B cell (primary cell): ENCODE results near the gene LRP4. TPM values are rescaled to one million over a fixed set of nuclear protein-coding genes. Genes with fewer than 3 reads are reported as not detected.

ENCODE experiments used
- ATAC-seq: fragments of 200-7000 bp; cut with Tn5 transposase; one replicate; pipeline ENCODE4 v1.10.0; 2021; ENCODE audit warnings: low read depth, mild to moderate bottlenecking, moderate number of reproducible peaks, moderate library complexity
- CTCF ChIA-PET: fragments of 350-600 bp; sonication (Branson Sonifier 250); formaldehyde crosslinking; loops from one replicate; lab custom pipeline; 2021; ENCODE audit warnings: antibody characterized with exemption, inconsistent platforms; lab: Charles Lee
- POLR2A ChIA-PET: fragments of 350-600 bp; sonication (Branson Sonifier 250); formaldehyde crosslinking; loops from one replicate; lab custom pipeline; 2021; ENCODE audit warnings: antibody characterized with exemption; lab: Charles Lee
- DNase-seq: peaks from one replicate; pipeline ENCODE4 v3.0.0; 2013
- H2AFZ ChIP-seq: 2 replicates; pipeline ENCODE4 v1.6.1; 2012; ENCODE audit warnings: mild to moderate bottlenecking, low read depth, low read length; ENCODE audit not compliant: insufficient read depth, poor library complexity, severe bottlenecking
- H3K27ac ChIP-seq, 2 donors: 1 replicate in 1 of 2; 2 replicates in 1 of 2; pipeline ENCODE4 v1.5.1; 2012 to 2013; ENCODE audit warnings: low read length in 2 of 2, mild to moderate bottlenecking in 2 of 2, moderate library complexity in 1 of 2
- H3K27me3 ChIP-seq, 4 experiments: fragments of 200-600 bp in 1 of 4; sonication (generic) in 1 of 4; replicated peaks in 1 of 4; 1 replicate in 2 of 4; 2 replicates in 2 of 4; pipeline versions ENCODE4 v1.6.1 to v1.7.0; 2013 to 2016; ENCODE audit warnings: low read length in 3 of 4, mild to moderate bottlenecking in 2 of 4, mixed read lengths in 1 of 4, moderate library complexity in 1 of 4; ENCODE audit not compliant: insufficient read depth in 4 of 4, control insufficient read depth in 3 of 4; ENCODE audit errors: control extremely low read depth in 1 of 4
- H3K36me3 ChIP-seq, 2 experiments: replicated peaks in 1 of 2; 1 replicate in 1 of 2; 2 replicates in 1 of 2; pipeline versions ENCODE4 v1.6.1 to v1.7.1; 2013; ENCODE audit warnings: low read length in 1 of 2; ENCODE audit not compliant: insufficient read depth in 2 of 2, control insufficient read depth in 1 of 2; ENCODE audit errors: control extremely low read depth in 1 of 2, extremely low read depth in 1 of 2
- H3K4me1 ChIP-seq, 2 donors: fragments of 200-600 bp in 1 of 2; sonication (generic) in 1 of 2; 1 replicate in 1 of 2; 2 replicates in 1 of 2; pipeline versions ENCODE4 v1.5.1 to v1.6.1; 2013 to 2017; ENCODE audit warnings: low read length in 2 of 2; ENCODE audit not compliant: control insufficient read depth in 2 of 2, insufficient read depth in 2 of 2
- H3K4me2 ChIP-seq: replicated peaks from 2 replicates; pipeline ENCODE3; 2012; ENCODE audit warnings: mild to moderate bottlenecking, low read depth, low read length; ENCODE audit not compliant: poor library complexity, severe bottlenecking
- H3K4me3 ChIP-seq, 5 experiments: fragments of 200-600 bp in 1 of 5; sonication (generic) in 1 of 5; 1 replicate in 3 of 5; 2 replicates in 2 of 5; pipeline versions ENCODE4 v1.5.1 to v1.7.0; 2011 to 2016; ENCODE audit warnings: low read length in 4 of 5, mild to moderate bottlenecking in 4 of 5, low read depth in 2 of 5, control low read depth in 1 of 5, moderate library complexity in 1 of 5; ENCODE audit not compliant: insufficient read depth in 1 of 5; ENCODE audit errors: control extremely low read depth in 1 of 5, extremely low read depth in 1 of 5
- H3K79me2 ChIP-seq: fragments of 200-600 bp; sonication (generic); one replicate; pipeline ENCODE4 v1.6.0; 2016; ENCODE audit warnings: low read length; ENCODE audit not compliant: control insufficient read depth, insufficient read depth
- H3K9ac ChIP-seq: fragments of 200-600 bp; sonication (generic); 2 replicates; pipeline ENCODE4 v1.6.1; 2017; ENCODE audit warnings: mild to moderate bottlenecking, low read length, moderate library complexity
- H3K9me3 ChIP-seq, 3 donors: one replicate each; pipeline versions ENCODE4 v1.6.1 to v1.7.1; 2013; ENCODE audit warnings: low read length in 2 of 3; ENCODE audit not compliant: control insufficient read depth in 2 of 3, insufficient read depth in 1 of 3; ENCODE audit errors: control extremely low read depth in 1 of 3
- H4K20me1 ChIP-seq: 2 replicates; pipeline ENCODE4 v1.6.0; 2012; ENCODE audit warnings: mild to moderate bottlenecking, low read length; ENCODE audit not compliant: insufficient read depth, control insufficient read depth, poor library complexity, severe bottlenecking
- H3K27ac Mint-ChIP-seq: one replicate; pipeline ENCODE4 v1.8.0; 2021; ENCODE audit warnings: mixed read lengths
- H3K27me3 Mint-ChIP-seq: one replicate; pipeline ENCODE4 v1.8.0; 2021; ENCODE audit warnings: mixed read lengths
- H3K4me1 Mint-ChIP-seq: one replicate; pipeline ENCODE4 v1.8.0; 2021; ENCODE audit warnings: mixed read lengths
- H3K4me3 Mint-ChIP-seq: one replicate; pipeline ENCODE4 v1.8.0; 2021; ENCODE audit warnings: mixed read lengths
- H3K9me3 Mint-ChIP-seq: one replicate; pipeline ENCODE4 v1.8.0; 2022; ENCODE audit warnings: mixed read lengths; ENCODE audit not compliant: insufficient read depth
- CTCF ChIP-seq: fragments of 200-600 bp; IDR thresholded peaks from one replicate; pipeline ENCODE4 v1.8.0; 2022; ENCODE audit warnings: antibody characterized with exemption, mild to moderate bottlenecking
- EZH2 ChIP-seq: IDR thresholded peaks from 2 replicates; pipeline ENCODE4 v1.6.1; 2012; ENCODE audit warnings: borderline replicate concordance, low read depth, mild to moderate bottlenecking, moderate library complexity, low read length; ENCODE audit not compliant: insufficient read depth, poor library complexity, severe bottlenecking
- WGBS: methylation state at CpG from one replicate; pipeline ENCODE4 v1.1.5; 2013; ENCODE audit warnings: missing lambda C conversion rate; ENCODE audit not compliant: insufficient coverage; 5-methylcytosine and 5-hydroxymethylcytosine counted together
- intact Hi-C: fragments of 100-400 bp; cut with micrococcal nuclease; formaldehyde crosslinking; loops from one replicate; pipeline ENCODE4 v1.10.0; 2022
- polyA plus RNA-seq: library from polyadenylated mRNA; depleted of rRNA; stranded (reverse); fragments of >200 nt; gene quantifications from 2 replicates; pipeline ENCODE4 v1.2.3, GENCODE V29; 2012
- total RNA-seq, 2 donors: library from RNA; stranded (reverse); fragments of 120-200 nt in 1 of 2; gene quantifications; 1 replicate in 1 of 2; 2 replicates in 1 of 2; pipeline versions ENCODE4 v1.2.3 to v1.2.4, GENCODE V29; 2013 to 2022

LRP4 gene
- total and polyA plus RNA-seq, 2 donors (not counting 1 experiment from before 2014, with no cell fraction given), result not detected

DNA sequence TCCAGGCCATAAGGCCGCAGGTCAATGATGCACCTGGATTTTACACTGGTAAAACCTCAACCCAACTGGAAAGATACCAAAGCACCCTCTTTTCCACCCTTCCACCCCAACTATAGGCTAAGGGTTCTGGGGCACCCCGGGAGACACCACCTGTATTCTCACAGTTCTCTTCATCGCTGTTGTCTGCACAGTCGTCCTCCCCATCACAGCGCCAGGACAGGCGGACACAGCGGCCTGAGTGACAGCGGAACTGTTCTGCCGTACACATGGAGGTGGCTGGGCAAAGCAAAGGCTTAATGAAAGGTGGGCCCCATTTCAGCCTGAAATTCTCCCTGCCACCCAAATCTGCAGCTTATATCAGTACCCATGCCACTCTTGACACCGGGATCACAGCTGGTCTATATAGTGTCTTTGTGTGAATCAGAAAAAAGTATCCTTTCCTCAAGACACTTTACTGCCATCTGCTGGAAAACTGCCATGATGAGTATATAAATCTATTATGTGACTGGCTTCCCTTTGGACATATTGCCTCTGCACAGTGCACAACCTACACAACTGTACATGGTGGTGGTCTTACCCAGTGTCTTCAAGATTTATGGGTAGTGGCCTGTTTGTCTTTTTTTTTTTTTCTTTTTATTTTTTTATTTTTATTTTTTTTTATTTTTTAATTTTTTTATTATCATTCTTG, 21.5 kb downstream of the LRP4 start:
- Histone ChIP-seq H3K4me1 (no peaks in the 10 kb centered on the region), H3K4me3 (no peak overlapping the region), H3K27me3 (no peaks in the 10 kb centered on the region), H3K4me2 (no peak overlapping the region), H3K79me2 (no peaks in the 10 kb centered on the region), H3K27ac (no peak overlapping the region), H3K9me3 (no peaks in the 10 kb centered on the region), H2AFZ (no peak overlapping the region), H3K9ac (no peak overlapping the region), H3K36me3 (no peaks in the 10 kb centered on the region), H4K20me1 (no peaks in the 10 kb centered on the region)
- no peak for ATAC-seq
- no peak overlapping the region for H3K4me3 Mint-ChIP-seq
- intact Hi-C loops, result no loop called here
- H3K4me1 Mint-ChIP-seq, result no peaks in the 10 kb centered on the region
- TF ChIP-seq CTCF (no peak), EZH2 (no peak)
- no peak overlapping the region for H3K27ac Mint-ChIP-seq
- WGBS, result 94% methylated on average over 7 of the region's 10 CpGs
- DNase-seq, result no peak
- ChIA-PET POLR2A (no interaction called here), CTCF (interaction anchor here (0.5 to 3.3 kb wide), 2 partner anchors 257 to 413 kb away, joined by 6 to 16 read pairs; no protein-coding TSS in a partner anchor)
- H3K27me3 Mint-ChIP-seq, result peaks cover 6% of the 10 kb centered on the region
- H3K9me3 Mint-ChIP-seq, result no peaks in the 10 kb centered on the region

- DNase-seq, result no peak
- intact Hi-C loops, result no loop called here
- no peaks in the 10 kb centered on the region for H3K4me1 Mint-ChIP-seq
- POLR2A ChIA-PET, result no interaction called here
- Histone ChIP-seq H3K27me3 (no peaks in the 10 kb centered on the region), H3K36me3 (no peaks in the 10 kb centered on the region), H4K20me1 (no peaks in the 10 kb centered on the region), H3K27ac (no peak overlapping the region), H3K4me2 (no peak overlapping the region), H3K79me2 (no peaks in the 10 kb centered on the region), H3K9ac (no peak overlapping the region), H3K4me1 (no peaks in the 10 kb centered on the region), H3K9me3 (no peaks in the 10 kb centered on the region), H2AFZ (no peak overlapping the region), H3K4me3 (no peak overlapping the region)
- no peak overlapping the region for H3K4me3 Mint-ChIP-seq
- no peaks in the 10 kb centered on the region for H3K27me3 Mint-ChIP-seq
- H3K9me3 Mint-ChIP-seq, result no peaks in the 10 kb centered on the region
- CTCF ChIA-PET, result interaction anchor here (1.0 to 3.3 kb wide), 3 partner anchors 8 to 265 kb away, joined by 3 to 16 read pairs (median 5); no protein-coding TSS in a partner anchor
- 93% methylated on average over 10 of the region's 10 CpGs for WGBS
- ATAC-seq, result no peak
- no peak for TF ChIP-seq CTCF
- TF ChIP-seq EZH2, result no peak
- no peak overlapping the region for H3K27ac Mint-ChIP-seq
These were observed 22.5 kb downstream of the LRP4 start for GRCh38 chr11:46895821-46896220.
